Superior temporal gyrus (tissue), 1 donor: ENCODE data around the gene TBCE.

Experiments
- DNase-seq: peaks from one replicate; pipeline ENCODE4 v3.0.0-alpha.2; 2016; ENCODE audit errors: extremely low spot score

Gene TBCE, protein sequence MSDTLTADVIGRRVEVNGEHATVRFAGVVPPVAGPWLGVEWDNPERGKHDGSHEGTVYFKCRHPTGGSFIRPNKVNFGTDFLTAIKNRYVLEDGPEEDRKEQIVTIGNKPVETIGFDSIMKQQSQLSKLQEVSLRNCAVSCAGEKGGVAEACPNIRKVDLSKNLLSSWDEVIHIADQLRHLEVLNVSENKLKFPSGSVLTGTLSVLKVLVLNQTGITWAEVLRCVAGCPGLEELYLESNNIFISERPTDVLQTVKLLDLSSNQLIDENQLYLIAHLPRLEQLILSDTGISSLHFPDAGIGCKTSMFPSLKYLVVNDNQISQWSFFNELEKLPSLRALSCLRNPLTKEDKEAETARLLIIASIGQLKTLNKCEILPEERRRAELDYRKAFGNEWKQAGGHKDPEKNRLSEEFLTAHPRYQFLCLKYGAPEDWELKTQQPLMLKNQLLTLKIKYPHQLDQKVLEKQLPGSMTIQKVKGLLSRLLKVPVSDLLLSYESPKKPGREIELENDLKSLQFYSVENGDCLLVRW

GRCh38 chr1:235367000-235367908 is at the start of gene TBCE:
Gene TBCE (plus strand): TSS chr1:235367427. CDS start chr1:235380050, 12,623 bp downstream.
- peak; percentile 98 for DNase-seq

DNA sequence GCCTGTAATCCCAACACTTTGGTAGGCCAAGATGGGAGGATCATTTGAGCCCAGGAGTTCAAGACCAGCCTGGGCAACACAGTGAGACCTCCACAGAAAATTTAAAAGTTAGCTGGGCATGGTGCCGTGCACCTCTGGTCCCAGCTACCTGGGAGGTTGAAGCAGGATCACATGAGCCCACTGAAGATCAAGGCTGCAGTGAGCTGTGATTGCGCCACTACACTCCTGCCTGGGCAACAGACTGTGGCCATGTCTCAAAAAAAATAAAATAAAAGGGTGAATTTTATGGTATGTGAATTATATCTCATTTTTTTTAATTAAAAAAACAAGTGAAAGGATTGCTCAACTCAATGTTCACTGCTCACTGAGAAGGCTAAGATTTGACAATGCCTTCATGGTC is 48.0 kb upstream of the TBCE start:
- DNase-seq = no peak

- no peak for DNase-seq
Observed at GRCh38 chr1:235320521-235321179, 46.6 kb upstream of the TBCE start.

DNA sequence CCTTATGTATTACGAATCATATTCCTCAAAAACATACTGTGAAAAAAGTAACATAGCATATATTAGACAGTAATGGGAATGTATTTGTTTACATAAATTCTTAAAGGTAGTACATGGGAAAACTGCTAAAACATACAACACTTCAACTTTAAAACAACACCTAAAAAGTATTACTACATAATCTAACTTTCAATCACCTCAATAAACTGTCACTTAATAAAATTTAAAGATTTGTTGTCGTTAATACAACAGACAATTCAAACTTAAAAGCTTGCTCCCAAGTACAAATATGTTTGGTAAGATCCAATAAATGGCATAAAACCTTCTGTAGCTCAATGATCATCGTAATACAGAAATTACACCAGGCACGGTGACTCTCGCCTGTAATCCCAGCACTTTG is 42.9 kb upstream of the TBCE start:
- DNase-seq = no peak

DNA sequence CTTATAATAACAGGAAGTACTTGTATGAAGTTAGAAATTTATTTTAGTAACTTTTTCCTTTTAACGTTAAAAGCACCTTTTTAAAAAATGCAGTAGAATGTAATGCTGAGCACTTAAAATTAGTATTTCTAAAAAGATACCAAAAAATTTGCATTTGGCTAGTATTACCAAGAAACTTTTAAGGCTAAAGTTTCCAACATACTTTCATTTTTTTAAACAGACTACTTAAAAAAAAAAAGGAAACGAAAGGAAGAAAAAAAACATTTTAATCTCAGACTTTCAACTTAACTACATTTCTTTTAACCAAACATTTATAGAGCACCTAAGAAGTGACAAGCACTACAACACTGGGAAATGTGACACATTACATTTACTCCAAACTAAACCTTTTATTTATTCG is 42.1 kb upstream of the TBCE start:
- DNase-seq = no peak

DNA sequence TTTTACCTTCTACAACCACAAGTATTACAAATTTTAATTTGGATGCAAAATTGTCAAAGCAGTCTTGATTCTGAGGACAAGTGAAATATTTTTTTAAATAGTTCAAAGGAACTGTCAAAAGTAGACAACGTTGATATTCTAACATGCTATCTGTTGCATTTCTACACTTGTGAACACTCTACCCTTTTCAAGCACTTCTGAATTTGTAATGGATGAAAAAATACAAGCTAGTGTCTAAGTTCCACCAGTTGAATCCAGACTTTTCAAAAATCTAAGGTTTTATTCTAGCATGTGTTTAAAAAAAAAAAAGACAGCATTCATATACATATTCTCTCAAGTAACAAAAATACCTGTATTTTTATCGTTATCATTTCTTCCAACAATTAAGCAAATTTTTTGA is 41.4 kb upstream of the TBCE start:
- DNase-seq = no peak

- DNase-seq = no peak
Observed at GRCh38 chr1:235326719-235327558, 40.3 kb upstream of the TBCE start.

DNA sequence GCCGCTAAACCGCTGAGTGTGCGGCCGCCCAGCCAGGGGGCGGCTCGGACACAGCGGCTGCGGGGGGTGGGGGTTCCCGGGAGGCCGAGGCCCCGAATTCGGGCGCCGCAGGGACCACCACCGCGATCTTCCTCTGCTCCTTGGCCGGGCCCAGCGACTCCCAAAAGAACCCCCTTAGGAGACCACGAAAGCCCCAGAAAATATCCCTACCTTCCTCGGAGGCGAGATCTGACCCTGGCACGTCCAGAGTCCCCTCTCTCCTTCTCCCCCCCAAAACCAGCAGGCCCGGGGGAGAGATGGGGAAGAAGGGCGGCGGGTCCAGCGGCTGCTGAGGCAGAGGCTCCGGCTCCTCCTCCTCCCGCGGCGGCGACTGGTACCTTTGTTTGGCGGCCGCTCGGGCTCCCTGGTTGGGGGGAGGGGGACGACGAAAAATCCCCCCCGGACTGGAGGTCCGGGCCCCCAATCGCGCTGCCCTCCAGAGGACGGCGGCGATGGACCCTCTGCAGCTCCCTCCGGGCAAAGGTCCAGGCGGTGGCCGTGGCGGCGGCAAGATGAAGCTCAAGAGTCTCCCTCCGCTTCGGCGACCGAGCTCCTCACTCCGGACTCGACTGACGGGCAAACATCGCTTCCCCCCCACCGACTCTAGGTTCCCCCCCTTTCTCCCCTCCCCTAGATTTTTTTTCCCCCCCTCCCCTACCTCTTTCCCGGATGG is 39.5 kb upstream of the TBCE start, which contains the start of gene ARID4B:
TSS of gene ARID4B (minus strand) at position 621 of the 712 bp plus-strand sequence. CDS start 1,260 bp downstream, outside the sequence.
- no peak for DNase-seq

- peak; percentile 100 for DNase-seq
Observed at GRCh38 chr1:235328271-235329138, 38.7 kb upstream of the TBCE start, which contains the start of gene GGPS1. Gene GGPS1 (plus strand): TSS chr1:235328570. CDS start chr1:235335265, 6,695 bp downstream.

- no peak for DNase-seq
Observed at GRCh38 chr1:235329139-235329902, 37.9 kb upstream of the TBCE start.

- DNase-seq = no peak
Observed at GRCh38 chr1:235330918-235331285, 36.3 kb upstream of the TBCE start.

DNA sequence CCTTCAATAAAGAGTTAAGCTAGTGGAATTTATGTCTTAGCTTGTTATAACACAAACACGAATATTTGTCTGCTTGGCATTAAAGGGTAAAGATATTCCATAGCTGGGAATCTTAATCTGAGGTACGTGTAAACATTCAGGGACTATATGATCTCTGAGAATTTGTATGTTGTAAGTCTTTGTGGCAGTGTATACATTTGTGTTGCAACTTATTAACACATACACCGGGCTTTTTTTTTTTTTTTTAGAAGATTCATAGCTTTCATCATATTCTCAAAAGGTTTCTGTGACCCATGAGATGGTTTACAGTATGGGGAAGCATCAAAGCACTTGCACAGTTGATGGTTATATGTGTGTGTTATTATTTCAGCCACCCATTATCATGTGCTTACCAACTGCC is 35.8 kb upstream of the TBCE start:
- DNase-seq = no peak

- no peak for DNase-seq
Observed at GRCh38 chr1:235336903-235337302, 30.3 kb upstream of the TBCE start.

DNA sequence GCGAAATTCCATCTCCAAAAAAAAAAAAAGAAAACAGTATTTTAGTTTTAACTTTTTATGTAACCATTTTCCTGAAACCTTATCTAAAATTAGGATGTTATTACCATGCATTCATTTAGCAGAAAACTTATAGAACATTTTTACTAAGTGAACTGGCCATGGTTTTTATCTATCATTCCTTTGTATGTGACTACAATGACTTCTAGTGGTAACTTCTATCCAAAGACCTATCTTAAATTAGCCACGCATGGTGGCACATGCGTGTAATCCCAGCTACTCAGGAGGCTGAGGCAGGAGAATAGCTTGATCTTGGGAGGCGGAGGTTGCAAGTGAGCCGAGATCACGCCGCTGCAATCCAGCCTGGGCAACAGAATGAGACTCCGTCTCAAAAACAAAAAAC is 27.5 kb upstream of the TBCE start:
- DNase-seq = no peak

- no peak for DNase-seq
Observed at GRCh38 chr1:235341334-235341733, 25.9 kb upstream of the TBCE start.

- no peak for DNase-seq
Observed at GRCh38 chr1:235342039-235342438, 25.2 kb upstream of the TBCE start.

- no peak for DNase-seq
Observed at GRCh38 chr1:235342471-235342870, 24.8 kb upstream of the TBCE start.

GRCh38 chr1:235343726-235344125 is 23.5 kb upstream of the TBCE start:
- DNase-seq = no peak
